ENCODE measurements around the gene HOXA6.

Gene HOXA6

DNA sequence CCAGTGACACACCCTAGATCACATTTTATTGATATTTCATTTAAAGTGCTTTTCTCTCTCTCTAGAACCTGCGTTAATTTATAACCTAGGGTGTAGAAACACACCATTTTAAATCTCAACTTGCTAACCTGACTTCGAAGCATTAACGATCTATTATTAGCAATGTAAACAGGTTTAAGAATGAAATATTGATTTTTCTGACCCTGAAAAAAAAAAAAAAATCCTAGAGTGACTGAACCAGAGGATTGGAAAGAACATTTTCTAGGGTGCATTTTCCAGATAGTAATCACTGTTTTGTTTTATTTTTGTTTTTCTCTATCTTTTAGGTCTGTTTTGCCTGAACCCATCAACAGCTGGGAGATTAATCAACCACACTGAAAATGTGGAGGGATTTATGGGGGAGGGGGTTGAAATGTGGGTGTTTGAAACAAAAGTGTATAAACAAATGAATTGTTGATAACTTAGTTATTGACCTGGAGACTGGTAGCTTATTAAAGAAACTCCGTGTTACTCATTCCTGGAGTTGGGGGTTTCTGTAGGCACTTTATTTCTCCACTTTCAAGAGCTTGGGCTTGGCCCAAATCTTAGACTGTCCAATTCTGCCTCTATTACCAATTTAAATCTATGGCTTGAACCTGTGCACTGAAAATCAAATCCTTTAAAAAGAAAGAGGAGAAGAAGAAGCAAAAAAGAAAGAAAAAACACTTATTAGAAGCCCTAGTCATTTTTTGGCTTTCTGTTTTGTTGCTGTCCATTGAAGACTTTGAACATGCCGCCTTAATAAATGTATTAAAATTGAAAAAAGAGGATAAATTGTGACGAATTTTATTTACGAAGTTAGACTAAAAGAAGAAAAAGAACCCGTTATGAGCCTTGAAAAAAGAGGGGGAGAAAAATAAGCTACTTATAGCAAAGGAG lies 47.9 kb downstream of the HOXA6 start:
- no peak for DNase-seq (ENCODE audit: low read depth in 1 of 2, low spot score in 1 of 2)

DNA sequence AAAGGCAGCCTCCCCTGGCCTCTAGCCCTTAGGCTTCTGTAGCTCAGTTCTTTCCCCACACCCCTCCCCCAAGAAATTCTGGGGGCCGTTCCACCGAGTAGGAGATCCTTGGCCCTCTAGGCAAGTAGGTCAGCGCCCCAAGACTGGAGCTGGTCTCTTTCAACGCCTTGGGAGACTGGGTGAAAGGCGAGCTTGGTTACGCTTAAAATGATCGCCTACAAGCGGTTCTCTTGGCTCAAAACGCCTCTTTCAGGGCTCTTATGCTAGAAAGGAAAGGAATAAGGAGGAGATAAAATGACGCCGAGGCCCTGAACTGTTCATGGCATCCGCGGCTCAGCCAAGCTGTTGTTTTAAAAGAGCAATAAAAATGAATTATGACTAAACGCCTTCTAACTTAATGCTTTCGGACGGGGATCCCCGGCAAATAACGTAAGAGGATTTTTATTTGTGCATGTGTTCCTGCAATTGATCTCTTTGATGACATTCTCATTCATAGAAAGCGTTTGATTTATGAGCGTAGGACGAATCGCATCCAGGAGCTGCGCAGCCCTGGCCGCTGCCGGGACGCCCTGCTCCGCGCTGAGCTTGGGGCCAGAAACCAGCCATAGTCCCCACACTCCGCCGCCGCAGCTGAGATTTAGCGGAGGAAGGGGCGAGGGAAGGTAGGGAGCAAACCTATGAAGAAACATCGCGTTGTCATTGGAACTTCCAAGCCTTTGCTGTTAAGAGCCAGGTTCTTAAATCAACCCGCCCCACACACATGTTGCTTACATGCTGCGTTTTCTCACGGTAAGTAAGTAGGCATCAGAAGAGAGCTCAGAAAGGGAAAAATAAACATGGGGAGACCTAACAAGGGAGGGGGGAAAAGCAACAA lies 48.8 kb downstream of the HOXA6 start:
- DNase-seq (ENCODE audit: low read depth in 1 of 2, low spot score in 1 of 2), result no peak

DNA sequence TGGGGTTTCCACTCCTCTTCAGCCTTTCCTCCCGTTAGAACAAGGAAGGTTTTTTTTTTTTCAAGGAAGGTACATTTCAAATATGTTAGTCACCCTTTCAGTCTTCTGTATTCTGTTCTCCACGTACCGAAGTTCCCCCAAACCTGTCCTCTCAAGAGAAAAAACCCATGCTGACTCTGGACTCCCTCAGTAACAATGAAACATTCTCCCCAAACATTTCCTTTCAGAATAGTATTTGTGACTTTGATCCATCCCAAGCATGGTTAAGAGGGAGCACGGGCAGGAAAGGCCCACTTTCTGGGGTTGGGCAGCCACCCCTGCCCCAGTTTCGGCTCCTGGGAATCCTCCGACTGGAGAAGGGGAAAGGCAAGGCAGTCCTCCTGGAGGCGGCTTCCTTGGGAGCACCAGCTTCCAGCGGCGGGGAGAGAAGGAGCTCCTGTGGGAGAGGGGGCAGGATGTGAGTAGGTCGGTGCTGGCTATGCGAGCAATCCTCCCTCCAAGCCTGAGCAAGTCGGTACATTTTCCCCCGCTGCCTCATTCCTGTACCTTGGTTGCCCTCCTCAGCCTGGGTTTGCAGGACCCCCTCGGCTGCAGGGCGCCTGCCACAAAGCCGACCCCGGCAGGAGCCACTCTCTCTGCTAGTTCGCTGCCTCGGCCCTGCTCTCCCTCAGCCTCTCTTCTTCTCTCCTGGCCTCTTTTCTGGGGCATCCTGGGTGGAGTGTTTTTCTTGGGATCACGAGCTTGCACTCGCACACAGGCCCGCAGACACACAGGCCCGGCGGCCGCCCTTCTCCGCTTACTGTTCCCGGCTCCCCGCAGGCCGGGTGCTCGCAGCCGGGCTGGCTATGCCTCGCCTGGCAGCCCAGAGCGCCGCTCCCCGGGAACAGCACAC lies 49.6 kb downstream of the HOXA6 start:
- DNase-seq (ENCODE audit: low read depth in 1 of 2, low spot score in 1 of 2), result no peak

DNA sequence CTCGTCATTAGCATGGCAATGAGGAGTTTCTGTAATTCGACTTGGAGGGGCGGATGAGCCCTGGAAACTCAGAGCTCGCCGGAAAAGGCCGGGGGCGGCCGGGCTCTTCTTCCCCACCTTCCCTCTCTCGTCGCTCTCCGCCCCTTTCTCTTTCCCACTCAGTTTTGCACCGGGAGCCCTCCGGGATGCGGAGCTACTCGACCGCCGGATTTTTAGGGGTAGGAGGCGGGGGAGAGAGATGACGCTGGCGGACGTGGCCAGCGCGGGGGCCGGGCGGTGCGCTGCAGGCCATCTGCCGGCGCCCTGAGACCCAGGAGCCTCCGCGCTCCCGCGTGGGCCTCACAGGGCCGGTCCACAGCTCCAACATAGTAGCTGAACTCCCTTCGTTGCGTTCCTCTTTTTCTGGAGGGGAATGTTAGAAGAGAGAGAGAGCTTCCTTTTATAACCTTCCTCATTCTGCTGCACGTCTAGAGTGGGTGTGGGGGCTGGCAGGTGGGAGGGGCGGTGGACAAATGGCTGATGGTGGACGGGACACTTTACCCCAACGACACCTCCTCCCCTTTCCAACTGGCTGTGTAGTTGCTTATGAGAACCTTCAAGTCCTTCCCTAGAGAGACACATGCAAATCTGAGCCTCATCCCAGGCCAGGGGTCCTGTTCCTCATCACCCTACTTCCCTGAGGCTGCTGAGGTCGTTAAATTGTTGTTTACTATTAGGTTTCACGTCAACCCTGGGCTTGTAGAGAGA lies 50.6 kb downstream of the HOXA6 start:
- DNase-seq (ENCODE audit: low read depth in 1 of 2, low spot score in 1 of 2), result no peak

DNA sequence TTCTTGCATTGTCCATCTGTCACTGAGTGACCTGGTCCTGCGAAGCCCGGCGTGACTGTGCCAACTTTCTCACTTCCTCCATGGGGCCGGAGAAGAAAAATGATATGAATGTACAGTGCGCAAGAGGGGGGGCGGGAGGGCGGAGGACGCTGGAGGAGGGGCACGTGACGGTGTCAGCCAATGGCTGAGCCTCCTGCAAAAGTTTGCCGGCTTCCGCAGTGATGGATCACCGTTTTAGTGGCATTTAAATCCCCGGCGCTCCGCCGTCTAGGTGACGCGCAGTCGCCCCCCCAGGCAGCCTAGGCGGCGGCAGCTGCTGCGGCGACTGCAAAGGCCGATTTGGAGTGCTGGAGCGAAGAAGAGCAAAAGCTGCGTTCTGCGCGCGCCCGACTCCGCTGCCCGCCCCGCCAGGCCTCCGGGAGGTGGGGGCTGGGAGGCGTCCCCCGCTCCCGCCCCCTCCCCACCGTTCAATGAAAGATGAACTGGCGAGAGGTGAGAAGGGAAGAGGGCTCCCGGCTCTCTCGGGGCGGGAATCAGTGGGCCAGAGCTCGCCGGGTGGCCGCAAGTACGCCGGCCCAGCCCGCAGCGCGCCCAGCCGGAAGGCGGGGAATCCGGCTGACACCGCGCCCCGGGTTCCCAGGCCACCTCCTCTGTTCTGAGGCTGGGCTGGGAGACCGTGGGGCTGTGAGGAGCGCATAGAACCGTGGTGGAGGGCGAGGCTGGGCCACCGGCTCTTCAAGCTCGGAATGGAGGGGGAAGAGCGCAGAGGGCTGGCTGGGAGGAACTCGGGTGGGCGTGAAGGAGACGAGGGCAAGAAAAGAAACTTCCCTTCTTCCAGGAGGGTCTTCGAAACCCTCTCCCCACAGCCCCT lies 51.4 kb downstream of the HOXA6 start, which contains the start of gene HOXA1:
TSS of gene HOXA1 (minus strand) at position 104 of the 871 bp plus-strand sequence. CDS start at position 16, 88 bp downstream.
- peak; percentile 24 to 38 for DNase-seq (ENCODE audit: low read depth in 1 of 2, low spot score in 1 of 2)

Data from activated T-helper 1 cell treated with anti-CD3 and anti-CD28 coated beads, Interleukin-2, amount 50 U/mL, for 16 hours (primary cell).